Stimulated activated naive CD4-positive, alpha-beta T cell treated with Interleukin-2 at 50 U/mL for 16 hours (primary cell): ENCODE data around the gene FOXO4.

Source experiments
- DNase-seq: peaks from one replicate; lab custom pipeline; 2025; lab: John Stamatoyannopoulos, UW

The FOXO4 gene

GRCh38 chrX:71143508-71143907 lies 47.9 kb downstream of the FOXO4 start:
- DNase-seq, result no peak

- no peak for DNase-seq
Measured at GRCh38 chrX:71144651-71145050, 49.0 kb downstream of the FOXO4 start, which contains the start of gene NLGN3. NLGN3 (plus strand) TSS chrX:71144841; CDS start chrX:71147750, 2,909 bp downstream.

GRCh38 chrX:71147496-71148277 lies 52.0 kb downstream of the FOXO4 start:
- no peak for DNase-seq

- DNase-seq, result no peak
Measured at GRCh38 chrX:71148278-71148663, 52.6 kb downstream of the FOXO4 start.

- no peak for DNase-seq
Measured at GRCh38 chrX:71151366-71151765, 55.7 kb downstream of the FOXO4 start.
